HG02759 (cell line): ENCODE results near the gene TRIM4.

Source experiments
- ATAC-seq: cut with Tn5 transposase; IDR thresholded peaks from one replicate; pipeline ENCODE4 v1.9.1; 2021; ENCODE audit warnings: mild to moderate bottlenecking, moderate library complexity; ENCODE audit not compliant: unreplicated experiment

Gene TRIM4

GRCh38 chr7:99844328-99844727, 75.0 kb downstream of the TRIM4 start:
- ATAC-seq, result no peak

GRCh38 chr7:99843808-99844207, 75.5 kb downstream of the TRIM4 start:
- no peak for ATAC-seq

- no peak for ATAC-seq
Measured at GRCh38 chr7:99842926-99843325, 76.4 kb downstream of the TRIM4 start.
